Measurements from ENCODE around the gene CYLD. TPM values are rescaled to one million over a fixed set of nuclear protein-coding genes. Genes with fewer than 3 reads are reported as not detected.

CYLD gene
- total and polyA plus RNA-seq, 2 experiments from 2014 or later, result 6.9 to 30.9 TPM

GRCh38 chr16:50765260-50765659 is 23.4 kb downstream of the CYLD start:
- Histone ChIP-seq H3K27ac (ENCODE audit: low read depth) (no peak overlapping the region), H3K79me2 (replicated peaks; ENCODE audit: insufficient read depth) (no peaks in the 10 kb centered on the region; the same call in 1 of the 2 replicates), H4K20me1 (replicated peaks; ENCODE audit: insufficient read depth) (no peaks in the 10 kb centered on the region; the same call in 1 of the 2 replicates), H3F3A (replicated peaks; ENCODE audit: low read depth) (no peaks in the 10 kb centered on the region), H3K9me2 (ENCODE audit: insufficient read depth) (no peaks in the 10 kb centered on the region), H3K4me1 (ENCODE audit: insufficient read depth) (0 out of 2 replicates have a peak, but pooled peaks cover 4% of the 10 kb centered on the region), H3K27me3 (ENCODE audit: insufficient read depth) (no peaks in the 10 kb centered on the region), H2AFZ (no peak overlapping the region), H3K4me3 (no peak overlapping the region), H3K4me2 (no peak overlapping the region), H3K36me3 (ENCODE audit: insufficient read depth) (no peaks in the 10 kb centered on the region)
- Mint-ChIP-seq H3K9me3 (peaks cover 10% of the 10 kb centered on the region; the same call in 2 of the 3 replicates), H3K36me3 (ENCODE audit: low read depth) (peaks cover 19% of the 10 kb centered on the region), H3K4me3 (no peak overlapping the region), H3K4me1 (peaks cover 4% of the 10 kb centered on the region; the same call in 2 of the 3 replicates), H3K27ac (no peak overlapping the region), H3K27me3 (ENCODE audit: insufficient read depth, low read depth, poor library complexity) (peaks cover 1% of the 10 kb centered on the region)
- DNase-seq (ENCODE audit: low spot score) (no peak), ATAC-seq (no peak)
- TF ChIP-seq STAT1 (IDR thresholded peaks at IDR 0.05; ENCODE audit: unreplicated experiment), result no peak
- TF ChIP-seq NANOG (IDR thresholded peaks at IDR 0.05; ENCODE audit: borderline replicate concordance), result no peak
- no peak for TF ChIP-seq CREB1 (CRISPR knock-in tag; IDR thresholded peaks at IDR 0.05; ENCODE audit: low read depth)
- TF ChIP-seq EZH2phosphoT487 (IDR thresholded peaks at IDR 0.05; ENCODE audit: unreplicated experiment), result no peak
- no peak for TF ChIP-seq POLR2AphosphoS5 (IDR thresholded peaks at IDR 0.05; ENCODE audit: low read depth)
- no peak for TF ChIP-seq ZNF114 (CRISPR knock-in tag; IDR thresholded peaks at IDR 0.05)
- TF ChIP-seq REST (IDR thresholded peaks at IDR 0.05; ENCODE audit: unreplicated experiment), result no peak
- no peak for TF ChIP-seq ZNF331 (CRISPR knock-in tag; IDR thresholded peaks at IDR 0.05; ENCODE audit: low read depth)
- no peak for TF ChIP-seq ZNF462 (CRISPR knock-in tag; IDR thresholded peaks at IDR 0.05)
- TF ChIP-seq ETS1 (IDR thresholded peaks at IDR 0.05), result no peak
- TF ChIP-seq EZH2 (IDR thresholded peaks at IDR 0.05; ENCODE audit: low read depth, unreplicated experiment), result no peak
- TF ChIP-seq JUNB (IDR thresholded peaks at IDR 0.05; ENCODE audit: unreplicated experiment), result no peak
- no peak for TF ChIP-seq CTCF (conservative IDR thresholded peaks at IDR 0.05; ENCODE audit: low read depth in 2 of 2)

Measured in GM23338 (cell line).